Measurements from ENCODE around the gene OTUD1. TPM values are rescaled to one million over a fixed set of nuclear protein-coding genes. Genes with fewer than 3 reads are reported as not detected.

Gene OTUD1
- total RNA-seq, 1 donor from 2014 or later = 18.4 TPM

DNA sequence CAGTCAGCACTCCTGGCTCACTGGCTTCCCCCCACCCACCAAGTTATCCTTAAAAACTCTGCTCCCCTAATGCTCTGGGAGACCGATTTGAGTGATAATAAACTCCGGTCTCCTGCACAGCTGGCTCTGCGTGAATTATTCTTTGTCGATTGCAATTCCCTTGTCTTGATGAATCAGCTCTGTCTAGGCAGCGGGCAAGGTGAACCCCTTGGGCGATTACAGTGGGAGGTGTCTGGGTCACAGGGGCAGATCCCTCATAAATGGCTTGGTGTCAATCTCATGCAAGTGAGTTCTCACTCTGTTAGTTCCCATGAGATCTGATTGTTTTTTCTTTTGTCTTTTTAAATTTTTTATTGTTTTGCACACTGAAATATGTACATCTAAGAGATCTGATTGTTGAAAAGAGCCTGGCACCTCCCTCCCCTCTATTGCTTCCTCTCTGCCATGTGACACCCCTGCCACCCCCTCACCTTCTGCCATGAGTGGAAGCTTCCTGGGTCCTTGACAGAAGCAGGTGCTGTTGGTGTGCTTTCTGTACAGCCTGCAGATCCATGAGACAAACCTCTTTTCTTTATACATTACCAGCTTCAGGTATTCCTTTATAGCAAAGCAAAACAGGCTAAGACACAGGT lies 20.5 kb downstream of the OTUD1 start:
- intact Hi-C loops (cut with micrococcal nuclease) = no loop called here

DNA sequence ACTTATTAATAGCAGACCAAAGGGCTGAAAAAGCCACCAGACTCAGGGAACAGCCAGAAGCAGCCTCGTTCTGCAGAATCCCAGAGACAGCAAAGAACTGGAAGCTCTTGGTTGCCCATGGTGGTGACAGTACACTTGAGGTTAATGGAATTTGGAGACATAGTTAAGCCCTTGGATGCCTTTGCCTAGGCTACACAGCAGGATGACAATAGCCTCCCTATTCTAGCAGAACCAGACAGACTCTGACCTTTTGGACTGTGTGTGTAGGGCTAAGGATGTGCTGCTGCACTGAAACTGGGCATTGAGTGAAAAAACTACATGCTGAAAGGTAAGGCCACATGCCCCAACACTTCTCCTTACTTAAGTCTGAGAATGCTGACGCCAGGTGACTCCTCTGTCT lies 22.7 kb downstream of the OTUD1 start:
- intact Hi-C loops (cut with micrococcal nuclease) = no loop called here

DNA sequence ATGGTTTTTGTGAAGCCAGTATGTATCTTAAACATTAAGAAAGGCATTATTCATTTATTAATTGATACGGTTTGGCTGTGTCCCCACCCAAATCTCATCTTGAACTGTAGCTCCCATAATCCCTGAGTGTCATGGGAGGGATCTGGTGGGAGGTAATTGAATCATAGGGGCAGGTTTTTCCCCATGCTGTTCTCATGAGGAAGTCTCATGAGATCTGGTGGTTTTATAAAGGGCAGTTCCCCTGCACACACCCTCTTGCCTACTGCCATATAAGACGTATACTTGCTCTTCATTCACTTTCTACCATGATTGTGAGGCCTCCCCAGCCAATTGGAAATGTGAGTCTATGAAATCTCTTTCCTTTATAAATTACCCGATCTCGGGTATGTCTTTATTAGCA lies 28.1 kb downstream of the OTUD1 start:
- intact Hi-C loops (cut with micrococcal nuclease) = no loop called here

DNA sequence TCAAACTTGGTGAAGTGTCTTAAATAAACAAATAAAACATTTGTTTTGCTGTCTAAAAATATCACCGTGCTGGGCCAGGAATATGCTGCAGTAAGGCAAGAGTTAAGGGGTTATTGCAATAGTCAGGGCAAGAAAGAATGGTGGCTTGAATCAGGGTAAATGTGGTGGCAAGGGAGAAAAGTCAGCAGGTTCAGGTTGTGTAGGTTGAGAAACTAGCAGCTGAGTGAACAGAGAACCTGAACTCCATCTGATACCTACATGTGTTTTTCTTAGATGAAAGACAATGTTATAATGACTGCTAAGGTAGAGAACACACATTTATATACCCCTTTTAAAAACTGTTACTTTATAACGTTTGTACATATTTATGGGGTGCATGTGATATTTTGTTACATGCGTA lies 28.7 kb downstream of the OTUD1 start:
- intact Hi-C loops (cut with micrococcal nuclease) = no loop called here

DNA sequence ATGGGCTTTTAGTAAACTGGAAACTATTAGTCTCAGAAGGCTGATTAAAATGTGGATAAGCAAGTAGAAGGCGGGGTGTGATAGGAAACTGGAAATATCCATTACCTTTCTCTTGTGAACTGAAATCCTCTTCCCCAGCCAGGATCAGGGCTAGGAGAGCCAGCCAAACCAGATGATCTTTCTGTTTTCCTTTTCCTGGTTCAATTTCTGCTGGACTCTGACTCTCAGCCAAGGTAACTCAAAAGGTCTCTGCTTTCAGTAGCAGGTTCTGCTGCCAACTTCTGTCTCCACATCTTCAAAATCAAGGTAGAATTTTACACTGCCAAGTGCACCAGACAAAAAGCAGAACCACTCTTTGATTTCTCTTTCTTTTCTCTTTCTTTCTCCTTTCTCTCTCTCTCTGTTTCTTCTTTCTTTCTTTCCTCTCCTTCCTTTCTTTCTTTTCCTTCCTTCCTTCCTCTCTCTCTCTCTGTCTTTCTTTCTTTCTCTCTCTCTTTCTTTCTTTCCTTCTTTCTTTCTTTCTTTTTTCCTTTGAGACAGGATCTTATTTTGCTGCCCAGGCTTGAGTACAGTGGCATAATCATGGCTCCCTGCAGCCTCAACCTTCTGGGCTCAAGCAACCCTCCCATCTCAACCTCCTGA lies 30.8 kb downstream of the OTUD1 start:
- intact Hi-C loops (cut with micrococcal nuclease) = no loop called here

DNA sequence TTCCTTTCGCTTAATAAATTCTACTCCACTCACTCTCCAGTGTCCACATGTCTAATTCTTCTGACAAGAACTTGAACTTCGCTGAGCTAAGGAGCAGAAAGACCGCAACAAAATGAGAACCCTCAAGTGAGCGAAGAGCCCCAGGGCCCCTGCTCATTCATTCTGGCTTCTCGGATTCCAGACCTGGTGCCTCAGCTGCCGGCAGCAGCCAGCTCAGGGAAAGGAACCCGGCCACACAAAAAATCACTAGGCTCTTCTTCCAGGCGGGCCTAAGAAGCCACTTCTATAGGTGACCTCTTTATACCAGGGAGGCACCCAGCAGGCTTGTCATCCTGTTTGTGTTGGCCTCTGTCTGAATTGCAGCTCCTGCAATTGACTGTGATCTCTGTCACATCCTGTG lies 33.3 kb downstream of the OTUD1 start:
- intact Hi-C loops (cut with micrococcal nuclease) = no loop called here

DNA sequence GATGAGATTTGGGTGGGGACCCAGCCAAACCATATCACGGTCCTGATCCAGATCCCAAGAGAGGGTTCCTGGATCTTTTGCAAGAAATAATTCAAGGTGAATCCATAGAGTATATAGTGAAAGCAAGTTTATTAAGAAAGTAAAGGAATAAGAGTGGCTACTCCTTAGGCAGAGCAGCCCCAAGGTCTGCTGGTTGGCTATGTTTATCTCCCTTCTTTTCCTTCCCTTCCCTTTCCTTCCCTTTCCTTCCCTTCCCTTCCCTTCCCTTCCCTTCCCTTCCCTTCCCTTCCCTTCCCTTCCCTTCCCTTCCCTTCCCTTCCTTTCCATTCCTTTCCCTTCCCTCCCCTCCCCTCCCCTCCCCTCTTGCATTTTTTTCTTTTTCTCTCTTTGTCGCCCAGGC lies 35.2 kb downstream of the OTUD1 start:
- intact Hi-C loops (cut with micrococcal nuclease) = no loop called here

DNA sequence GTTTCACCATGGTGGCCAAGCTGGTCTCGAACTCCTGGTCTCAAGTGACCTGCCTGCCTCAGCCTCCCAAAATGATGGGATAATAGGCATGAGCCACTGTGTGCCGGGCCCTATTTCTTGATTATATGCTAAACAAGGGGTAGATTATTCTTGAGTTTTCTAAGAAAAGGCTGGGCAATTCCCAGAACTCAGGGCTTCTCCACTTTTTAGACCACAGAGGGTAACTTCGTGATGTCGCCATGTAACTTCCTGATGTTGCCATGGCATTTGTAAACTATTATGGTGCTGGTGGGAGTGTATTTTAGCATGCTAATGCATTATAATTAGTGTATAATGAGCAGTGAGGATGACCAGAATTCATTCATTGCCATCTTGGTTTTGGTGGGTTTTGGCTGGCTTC lies 35.8 kb downstream of the OTUD1 start:
- intact Hi-C loops (cut with micrococcal nuclease) = no loop called here

DNA sequence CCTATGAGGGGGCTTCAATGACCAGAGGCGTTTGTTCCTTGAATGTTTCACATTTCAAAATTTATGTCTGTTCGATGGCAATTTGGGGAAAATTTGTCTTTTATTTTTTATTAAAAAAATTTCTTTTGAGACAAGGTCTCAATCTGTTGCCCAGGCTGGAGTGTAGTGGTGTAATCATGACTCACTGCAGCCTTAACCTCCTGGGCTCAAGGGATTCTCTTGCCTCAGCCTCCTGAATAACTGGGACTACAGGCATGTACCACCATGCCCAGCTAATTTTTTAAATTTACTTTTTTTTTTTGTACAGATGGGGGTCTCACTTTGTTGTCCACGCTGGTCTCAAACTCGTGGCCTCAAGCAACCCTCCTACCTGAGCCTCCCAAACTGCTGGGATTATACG lies 39.7 kb downstream of the OTUD1 start:
- intact Hi-C loops (cut with micrococcal nuclease) = no loop called here

DNA sequence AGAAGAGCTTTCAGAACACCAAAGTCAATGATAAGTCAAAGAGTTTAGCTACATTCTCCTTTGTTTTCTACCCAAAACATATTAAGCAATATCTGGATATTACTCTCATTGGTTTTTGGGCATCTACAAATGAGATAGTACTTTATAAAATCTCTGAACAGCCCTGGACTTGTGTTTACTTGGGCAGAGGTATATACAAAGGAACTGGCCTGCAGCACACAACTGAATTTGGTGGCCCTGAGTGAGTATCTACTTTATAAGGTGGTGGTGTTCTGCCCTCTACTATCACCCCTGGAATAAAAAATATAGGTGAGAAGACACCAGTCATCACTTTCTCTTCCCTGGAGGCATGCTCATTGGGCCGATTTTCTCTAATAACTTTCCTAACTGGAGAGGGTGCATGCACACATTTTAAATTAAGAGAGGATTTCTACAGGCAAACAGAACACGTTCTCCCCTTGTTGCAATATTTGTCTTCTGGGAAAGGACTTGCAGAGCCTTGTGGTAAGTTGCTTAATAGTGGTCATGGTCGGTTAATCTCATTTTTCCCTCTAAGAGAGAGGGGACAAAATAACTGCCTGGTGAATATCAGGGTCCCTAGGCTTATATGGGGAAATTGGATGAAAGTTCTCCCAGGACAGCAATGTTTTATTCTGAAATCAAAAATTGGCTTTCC lies 41.1 kb downstream of the OTUD1 start:
- intact Hi-C loops (cut with micrococcal nuclease) = no loop called here

DNA sequence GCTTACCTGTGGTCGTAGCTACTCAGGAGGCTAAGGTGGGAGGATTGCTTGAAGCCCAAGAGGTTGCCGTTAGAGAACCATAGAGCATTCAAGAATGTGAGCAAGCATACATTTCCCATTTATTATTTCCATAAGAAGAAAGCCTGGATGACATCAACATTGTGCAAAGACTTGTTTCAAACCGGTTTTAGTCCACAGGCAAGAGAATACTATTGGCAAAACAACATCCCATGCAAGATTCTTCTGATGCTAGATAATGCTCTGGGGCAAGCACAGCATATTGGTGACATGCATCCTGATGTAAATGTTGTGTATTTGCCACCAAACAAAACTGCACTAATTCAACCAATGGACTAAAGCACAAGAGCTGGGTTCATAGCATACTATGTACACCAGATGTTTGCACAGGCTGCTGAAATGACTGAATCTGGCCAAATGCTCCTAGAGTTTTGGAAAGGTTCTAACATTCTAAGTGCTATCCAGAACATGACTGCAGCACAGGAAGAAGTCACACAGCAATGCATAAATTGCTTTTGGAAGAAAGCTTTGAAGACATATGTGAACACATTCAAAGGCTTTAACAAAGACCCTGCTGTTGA lies 42.6 kb downstream of the OTUD1 start:
- intact Hi-C loops (cut with micrococcal nuclease) = no loop called here

DNA sequence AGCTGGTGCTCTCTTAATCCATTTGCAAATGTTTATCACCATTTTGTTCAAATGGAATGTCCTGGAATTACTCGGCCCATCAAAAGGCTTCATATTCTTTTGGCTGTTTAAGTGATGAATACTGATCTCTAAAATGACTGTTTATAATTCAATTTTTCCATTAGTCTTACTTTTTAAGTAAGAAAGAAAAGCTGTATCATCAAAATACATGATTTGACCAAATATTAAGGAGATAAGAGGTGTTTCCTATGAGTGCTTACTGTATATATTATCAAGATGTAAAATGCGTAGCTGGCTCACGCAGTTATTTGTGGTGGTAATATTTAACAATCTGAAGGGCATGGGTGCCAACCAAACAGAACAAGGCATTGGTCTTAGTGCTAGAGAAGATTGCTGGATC lies 51.2 kb downstream of the OTUD1 start:
- intact Hi-C loops (cut with micrococcal nuclease) = no loop called here

Other genes starting within 250 kb of the OTUD1 start
- gene PTF1A, start 246.8 kb upstream of the OTUD1 start, total RNA-seq = not detected in 2 replicates
- 0.20 TPM in 2 replicates for gene C10orf67, start 94.3 kb upstream of the OTUD1 start, total RNA-seq